ENCODE data around the gene DACT3. TPM values are rescaled to one million over a fixed set of nuclear protein-coding genes. Genes with fewer than 3 reads are reported as not detected.
A peak's percentile ranks its signal among the peaks of the same experiment; 100 is the strongest.

DACT3 gene
- polyA plus RNA-seq, 1 donor from 2014 or later: not detected

- H3K27me3 Mint-ChIP-seq: peaks cover 49% of the 10 kb centered on the region
- H3K36me3 Mint-ChIP-seq: peaks cover 6% of the 10 kb centered on the region
- H3K4me1 Mint-ChIP-seq: peaks cover 0 to 9% (median 3%) of the 10 kb centered on the region in 3 donors
- no peak overlapping the region for H3K27ac Mint-ChIP-seq
- no peaks in the 10 kb centered on the region for H3K9me3 Mint-ChIP-seq
- H3K4me3 Mint-ChIP-seq: no peak overlapping the region
Measured at GRCh38 chr19:46654621-46655152, 6.3 kb downstream of the DACT3 start.

DNA sequence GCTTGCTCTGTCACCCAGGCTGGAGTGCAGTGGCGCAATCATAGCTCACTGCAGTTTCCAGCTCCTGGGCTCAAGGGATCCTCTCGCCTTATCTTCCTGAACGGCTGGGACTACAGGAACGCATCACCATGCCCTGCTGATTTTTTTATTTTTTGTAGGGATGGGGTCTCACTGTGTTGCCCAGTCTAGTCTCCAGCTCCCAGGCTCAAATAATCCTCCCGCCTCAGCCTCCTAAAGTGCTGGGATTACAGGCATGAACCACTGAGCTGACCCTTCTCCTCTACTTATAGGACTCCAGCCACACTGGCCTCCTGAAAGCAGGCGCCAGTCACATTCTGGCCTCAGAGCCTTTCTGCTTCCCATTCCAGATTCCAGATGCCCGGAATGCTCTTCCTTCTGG lies 10.5 kb downstream of the DACT3 start:
- H3K27ac Mint-ChIP-seq: no peak overlapping the region
- peaks cover 0 to 3% (median 2%) of the 10 kb centered on the region in 3 donors for H3K9me3 Mint-ChIP-seq
- H3K4me1 Mint-ChIP-seq: peaks cover 0 to 11% (median 2%) of the 10 kb centered on the region in 3 donors
- peaks cover 52% of the 10 kb centered on the region for H3K27me3 Mint-ChIP-seq
- peaks cover 6% of the 10 kb centered on the region for H3K36me3 Mint-ChIP-seq
- no peak overlapping the region for H3K4me3 Mint-ChIP-seq

DNA sequence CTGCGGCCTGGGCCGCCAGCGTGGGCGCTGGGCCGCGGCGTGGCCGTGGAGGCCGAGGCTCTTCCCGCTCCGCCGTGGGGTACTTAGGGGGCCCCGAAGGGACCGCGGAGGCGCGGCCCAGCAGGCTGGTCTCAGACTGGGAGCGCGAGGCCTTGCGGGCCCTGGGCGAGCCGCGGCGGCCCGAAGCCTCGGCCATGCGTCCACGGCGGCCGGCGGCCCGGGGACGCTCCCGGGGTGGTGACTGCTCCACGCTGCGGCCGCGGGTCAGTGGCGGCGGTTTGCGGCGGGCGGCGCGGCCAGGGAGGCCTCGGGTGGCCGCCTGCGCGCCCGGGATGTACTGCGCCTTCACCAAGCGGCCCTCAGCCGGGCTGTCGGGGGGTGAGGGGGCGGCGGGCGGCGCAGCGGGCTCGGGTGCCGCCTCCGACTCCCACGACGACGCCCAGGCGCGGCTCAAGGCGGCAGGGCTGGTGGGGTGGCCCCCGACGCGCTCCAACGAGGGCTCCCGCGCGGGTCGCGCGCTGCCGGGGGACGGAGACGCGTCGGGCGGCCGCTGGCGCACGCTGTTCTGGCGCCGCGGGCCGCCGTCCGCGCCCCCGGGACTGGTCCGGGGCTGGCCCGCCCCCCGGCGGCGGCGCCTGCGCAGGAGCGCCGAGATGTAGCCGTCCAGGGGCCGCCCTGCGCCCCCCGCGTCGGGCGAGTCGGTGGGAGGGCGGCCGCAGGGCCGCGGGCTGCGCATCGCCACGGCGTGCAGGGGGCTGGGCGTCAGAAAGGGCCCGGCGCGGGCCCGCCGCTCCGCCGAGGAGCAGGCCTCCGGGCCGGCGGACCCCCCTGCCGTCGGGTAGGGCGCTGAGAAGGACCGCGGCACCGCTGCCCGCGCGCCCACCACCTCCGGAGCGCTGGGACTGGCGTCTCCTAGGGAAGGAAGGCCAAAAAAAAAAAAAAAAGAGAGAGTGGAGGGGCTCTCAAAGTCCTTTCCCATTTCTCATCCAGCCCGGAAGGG lies 11.7 kb downstream of the DACT3 start:
- H3K4me3 Mint-ChIP-seq: no peak overlapping the region
- H3K36me3 Mint-ChIP-seq: peaks cover 6% of the 10 kb centered on the region
- peaks cover 0 to 11% (median 2%) of the 10 kb centered on the region in 3 donors for H3K4me1 Mint-ChIP-seq
- no peak overlapping the region for H3K27ac Mint-ChIP-seq
- peaks cover 45% of the 10 kb centered on the region for H3K27me3 Mint-ChIP-seq
- peaks cover 0 to 3% (median 2%) of the 10 kb centered on the region in 3 donors for H3K9me3 Mint-ChIP-seq

DNA sequence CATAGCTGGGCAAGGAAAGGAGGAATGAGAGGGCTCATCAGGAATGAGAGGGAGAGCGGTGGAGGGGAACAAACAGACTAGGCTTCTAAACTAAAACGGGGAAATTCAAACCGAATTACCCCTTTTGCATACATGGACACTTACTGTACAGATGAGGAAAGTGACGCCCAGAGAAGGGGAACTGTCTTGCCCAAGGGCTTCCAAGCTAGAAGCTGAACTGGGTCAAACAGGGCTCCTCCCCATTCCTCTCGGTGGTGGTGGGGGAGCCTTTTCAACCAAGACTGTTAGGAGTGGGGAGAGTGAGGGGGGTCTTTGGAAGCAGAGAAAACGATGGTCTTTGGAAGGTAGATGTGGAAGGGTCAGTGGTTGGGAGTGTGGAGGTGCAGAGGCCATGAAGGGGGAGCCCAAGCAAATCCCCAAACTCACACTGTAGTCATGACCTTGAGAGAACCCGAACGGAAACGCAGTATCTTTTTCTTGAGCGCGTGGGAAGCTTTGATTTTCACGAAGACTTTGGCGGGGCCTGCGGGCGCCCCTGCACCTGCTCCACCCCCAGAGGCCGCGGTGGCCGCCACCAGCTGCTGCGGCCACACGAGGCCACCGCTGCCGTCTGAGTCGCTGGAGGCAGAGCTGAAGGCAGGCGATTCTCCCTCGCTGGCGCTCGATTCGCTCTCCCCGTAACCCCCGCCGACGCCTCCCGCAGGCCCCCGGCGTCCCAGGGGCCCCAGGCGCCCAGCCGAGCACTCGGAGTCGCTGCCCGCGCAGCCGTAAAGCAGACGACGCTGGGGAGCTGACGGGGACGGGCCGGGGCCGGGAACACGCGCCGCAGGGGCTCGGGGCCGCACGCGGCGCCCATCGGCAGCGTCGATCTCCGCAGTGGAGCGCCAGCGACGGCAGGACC lies 12.7 kb downstream of the DACT3 start:
- peaks cover 0 to 11% (median 2%) of the 10 kb centered on the region in 3 donors for H3K4me1 Mint-ChIP-seq
- H3K27me3 Mint-ChIP-seq: peaks cover 40% of the 10 kb centered on the region
- H3K27ac Mint-ChIP-seq: no peak overlapping the region
- H3K9me3 Mint-ChIP-seq: peaks cover 0 to 3% (median 2%) of the 10 kb centered on the region in 3 donors
- H3K36me3 Mint-ChIP-seq: peaks cover 4% of the 10 kb centered on the region
- H3K4me3 Mint-ChIP-seq: peak overlapping the region in 2 of 4 donors; percentile 63 to 89

DNA sequence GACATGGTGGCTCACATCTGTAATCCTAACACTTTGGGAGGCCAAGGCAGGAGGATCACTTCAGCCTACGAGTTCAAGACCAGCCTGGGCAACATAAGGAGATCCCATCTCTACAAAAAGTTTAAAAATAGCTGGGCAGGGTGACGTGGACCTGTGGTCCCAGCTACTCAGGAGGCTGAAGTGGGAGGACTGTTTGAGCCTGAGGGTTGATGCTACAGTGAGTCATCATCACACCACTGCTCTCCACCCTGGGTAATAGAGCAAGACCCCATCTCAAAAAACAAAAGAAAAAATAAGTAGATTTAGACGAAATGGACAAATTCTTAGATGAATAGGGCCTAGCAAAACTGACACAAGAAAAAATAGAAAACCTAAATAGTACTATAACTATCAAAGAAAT lies 14.6 kb downstream of the DACT3 start:
- peaks cover 32% of the 10 kb centered on the region for H3K27me3 Mint-ChIP-seq
- H3K9me3 Mint-ChIP-seq: peaks cover 0 to 3% (median 2%) of the 10 kb centered on the region in 3 donors
- no peak overlapping the region for H3K4me3 Mint-ChIP-seq
- peaks cover 4% of the 10 kb centered on the region for H3K36me3 Mint-ChIP-seq
- peaks cover 0 to 10% (median 2%) of the 10 kb centered on the region in 3 donors for H3K4me1 Mint-ChIP-seq
- peak overlapping the region in 1 of 3 donors; percentile 28 for H3K27ac Mint-ChIP-seq

DNA sequence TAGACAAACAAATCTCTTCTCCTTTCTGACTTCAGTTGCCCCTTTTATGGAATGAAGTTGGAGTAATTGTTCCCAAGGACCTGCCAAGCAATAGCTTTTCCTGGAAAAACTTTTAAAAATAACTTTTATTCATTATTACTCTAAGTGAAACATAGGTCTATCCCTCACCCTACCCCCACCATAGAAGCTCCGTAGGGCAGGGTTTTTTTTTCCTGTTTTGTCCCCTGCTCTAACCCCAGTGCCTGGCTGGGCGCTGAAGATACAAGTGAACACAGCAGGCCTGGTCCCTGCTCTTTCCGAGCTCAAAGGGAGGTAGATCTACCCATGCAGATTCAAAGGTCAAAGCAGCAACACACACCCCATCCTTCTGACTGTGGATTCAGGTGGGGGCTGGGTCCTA lies 16.3 kb downstream of the DACT3 start:
- peaks cover 0 to 3% (median 2%) of the 10 kb centered on the region in 3 donors for H3K9me3 Mint-ChIP-seq
- no peaks in the 10 kb centered on the region for H3K36me3 Mint-ChIP-seq
- H3K4me3 Mint-ChIP-seq: peak overlapping the region in 1 of 4 donors; percentile 12
- H3K27ac Mint-ChIP-seq: no peak overlapping the region
- H3K27me3 Mint-ChIP-seq: peaks cover 31% of the 10 kb centered on the region
- H3K4me1 Mint-ChIP-seq: peaks cover 0 to 8% (median 0%) of the 10 kb centered on the region in 3 donors

GRCh38 chr19:46640656-46641055 lies 20.3 kb downstream of the DACT3 start:
- H3K27ac Mint-ChIP-seq: no peak overlapping the region
- peaks cover 0 to 5% (median 2%) of the 10 kb centered on the region in 3 donors for H3K4me1 Mint-ChIP-seq
- no peaks in the 10 kb centered on the region for H3K36me3 Mint-ChIP-seq
- H3K27me3 Mint-ChIP-seq: peaks cover 16% of the 10 kb centered on the region
- peak overlapping the region in 3 of 4 donors; percentile 25 to 50 (median 44) for H3K4me3 Mint-ChIP-seq
- H3K9me3 Mint-ChIP-seq: peaks cover 0 to 1% (median under 1%) of the 10 kb centered on the region in 3 donors

- no peaks in the 10 kb centered on the region for H3K36me3 Mint-ChIP-seq
- no peak overlapping the region for H3K27ac Mint-ChIP-seq
- H3K4me1 Mint-ChIP-seq: peaks cover 0 to 8% (median 4%) of the 10 kb centered on the region in 3 donors
Measured at GRCh38 chr19:46639358-46640182, 21.4 kb downstream of the DACT3 start.

DNA sequence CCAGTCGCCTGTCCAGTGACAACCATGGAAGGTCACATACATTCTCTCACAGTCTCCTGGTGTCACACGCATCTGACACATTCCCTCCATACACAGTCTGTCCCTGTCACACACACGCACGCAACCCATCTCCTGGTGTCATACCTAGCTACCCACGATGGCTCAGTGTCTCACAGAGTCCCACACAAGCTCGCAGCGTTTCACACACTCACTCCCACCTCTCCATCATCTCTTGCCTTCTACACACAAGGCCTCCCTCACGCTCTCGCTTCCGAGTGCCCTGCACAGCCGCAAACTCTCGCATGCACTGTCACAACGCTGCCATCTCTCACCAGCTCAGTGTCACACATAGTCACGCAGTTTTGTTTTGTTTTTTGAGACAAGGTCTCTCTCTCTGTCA lies 23.8 kb downstream of the DACT3 start:
- Mint-ChIP-seq H3K27ac (no peak overlapping the region), H3K9me3 (no peaks in the 10 kb centered on the region), H3K27me3 (peaks cover 21% of the 10 kb centered on the region), H3K4me3 (no peak overlapping the region), H3K36me3 (no peaks in the 10 kb centered on the region), H3K4me1 (peaks cover 0 to 15% (median 14%) of the 10 kb centered on the region in 3 donors)

More at GRCh38 chr19:46639358-46640182, 21.4 kb downstream of the DACT3 start:
- peaks cover 17% of the 10 kb centered on the region for H3K27me3 Mint-ChIP-seq
- H3K9me3 Mint-ChIP-seq: no peaks in the 10 kb centered on the region
- peak overlapping the region in 2 of 4 donors; percentile 38 to 60 for H3K4me3 Mint-ChIP-seq

- Mint-ChIP-seq H3K4me1 (peaks cover 0 to 15% (median 14%) of the 10 kb centered on the region in 3 donors), H3K27ac (peak within 1 kb of the TSS in 1 of 3 donors; percentile 65), H3K36me3 (no peaks in the 10 kb centered on the region), H3K4me3 (peak within 1 kb of the TSS in 2 of 4 donors; percentile 73 to 82), H3K27me3 (peaks cover 20% of the 10 kb centered on the region), H3K9me3 (no peaks in the 10 kb centered on the region)
Measured at GRCh38 chr19:46635920-46636761, 24.8 kb downstream of the DACT3 start, which contains the start of gene GNG8. GNG8 (minus strand) TSS chr19:46636202; CDS start chr19:46634682, 1,520 bp downstream.

DNA sequence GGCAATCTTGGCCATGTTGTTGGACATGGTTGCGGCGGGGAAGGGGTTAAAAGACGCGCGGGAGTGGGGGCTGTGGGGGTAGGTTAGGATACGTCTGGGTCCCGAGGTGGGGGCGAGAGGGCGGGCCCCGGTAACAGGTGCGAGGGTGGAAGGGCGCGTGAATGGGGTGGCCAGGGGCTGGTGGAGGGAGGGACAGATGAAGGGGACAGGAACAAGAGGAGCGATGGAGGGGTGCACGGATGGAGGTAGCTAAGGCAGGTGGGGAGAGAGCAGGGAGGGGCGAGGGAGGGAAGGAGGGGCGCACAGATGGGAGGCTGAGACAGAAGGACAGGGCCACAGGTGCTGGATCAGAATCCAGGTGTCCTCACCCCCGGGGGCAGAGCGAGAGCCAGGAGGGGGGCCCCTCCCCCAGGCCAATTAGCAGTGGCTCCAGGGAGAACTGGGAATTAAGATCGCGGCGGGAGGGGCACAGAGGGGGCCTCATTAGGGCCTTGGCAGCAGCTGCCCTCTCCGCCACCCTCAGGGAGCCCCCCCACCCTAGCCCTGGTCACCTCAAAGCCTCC lies 26.2 kb downstream of the DACT3 start:
- Mint-ChIP-seq H3K9me3 (no peaks in the 10 kb centered on the region), H3K36me3 (no peaks in the 10 kb centered on the region), H3K4me3 (peak overlapping the region in 3 of 4 donors; percentile 41 to 74 (median 42)), H3K27ac (no peak overlapping the region), H3K4me1 (peaks cover 0 to 15% (median 12%) of the 10 kb centered on the region in 3 donors), H3K27me3 (peaks cover 15% of the 10 kb centered on the region)

DNA sequence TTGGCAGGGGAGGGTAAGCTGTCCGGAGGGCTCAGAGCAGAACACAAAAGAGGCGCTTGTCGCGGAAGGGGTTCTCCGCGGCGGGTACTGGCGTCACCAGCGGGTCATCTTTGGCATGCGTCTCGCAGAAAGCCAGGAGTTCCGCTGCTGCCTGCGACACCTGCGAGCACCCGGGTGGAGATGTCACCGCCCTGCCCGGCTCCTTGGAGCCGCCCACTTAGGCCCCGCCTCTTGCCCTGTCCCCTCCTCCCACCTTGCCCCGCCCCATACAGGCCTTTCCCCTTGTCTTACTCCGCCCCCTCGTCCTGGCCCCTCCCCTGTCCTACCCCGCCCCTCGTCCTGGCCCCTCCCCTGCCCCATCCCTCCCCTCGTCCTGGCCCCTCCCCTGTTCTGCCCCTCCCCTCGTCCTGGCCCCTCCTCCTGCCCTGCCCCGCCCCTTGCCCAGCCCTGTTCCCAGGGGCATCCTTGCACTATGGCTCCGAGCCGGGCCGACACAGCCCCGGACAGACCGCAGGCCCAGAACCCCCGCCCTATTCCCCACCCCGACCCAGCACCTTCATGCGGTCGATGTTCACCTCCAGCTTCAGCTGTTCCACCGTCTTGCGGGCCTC lies 26.8 kb downstream of the DACT3 start:
- peak overlapping the region; percentile 19 to 84 (median 76) for H3K4me3 Mint-ChIP-seq
- no peaks in the 10 kb centered on the region for H3K36me3 Mint-ChIP-seq
- no peaks in the 10 kb centered on the region for H3K9me3 Mint-ChIP-seq
- H3K27me3 Mint-ChIP-seq: peaks cover 15% of the 10 kb centered on the region
- peak overlapping the region; percentile 31 to 99 (median 89) for H3K27ac Mint-ChIP-seq
- peaks cover 0 to 15% (median 12%) of the 10 kb centered on the region in 3 donors for H3K4me1 Mint-ChIP-seq
